HEK293 (cell line): Measurements from ENCODE around the gene DNAJC10.

ENCODE experiments used
- CTCF ChIP-seq: fragments of 450-650 bp; formaldehyde crosslinking; IDR thresholded peaks from 2 replicates; pipeline ENCODE4 v1.5.1; 2016; ENCODE audit warnings: missing biosample characterization, missing genetic modification characterization
- TSHZ1 ChIP-seq: fragments of 450-650 bp; formaldehyde crosslinking; IDR thresholded peaks from 2 replicates; pipeline ENCODE4 v1.5.1; 2016; ENCODE audit warnings: missing biosample characterization, missing genetic modification characterization, borderline replicate concordance
- ZFP41 ChIP-seq: fragments of 450-650 bp; formaldehyde crosslinking; IDR thresholded peaks from 2 replicates; pipeline ENCODE4 v1.5.1; 2016; ENCODE audit warnings: missing biosample characterization, missing genetic modification characterization, borderline replicate concordance
- ZNF26 ChIP-seq: fragments of 450-650 bp; formaldehyde crosslinking; IDR thresholded peaks from 2 replicates; pipeline ENCODE4 v1.5.1; 2016; ENCODE audit warnings: missing biosample characterization, missing genetic modification characterization
- ZNF274 ChIP-seq, 2 experiments: fragments of 200-500 bp in 1 of 2; fragments of 450-650 bp in 1 of 2; sonication (Bioruptor generic) in 1 of 2; formaldehyde crosslinking in 1 of 2; IDR thresholded peaks; 2 replicates each; pipeline versions ENCODE4 v1.5.1 to v1.6.1; 2014 to 2016; ENCODE audit warnings: borderline replicate concordance in 1 of 2, inconsistent platforms in 1 of 2, low read length in 1 of 2, missing biosample characterization in 1 of 2, missing genetic modification characterization in 1 of 2
- ZNF354C ChIP-seq: fragments of 450-650 bp; formaldehyde crosslinking; IDR thresholded peaks from 2 replicates; pipeline ENCODE4 v1.5.1; 2016; ENCODE audit warnings: missing biosample characterization, missing genetic modification characterization, low read depth, borderline replicate concordance
- ZNF423 ChIP-seq: fragments of 450-650 bp; formaldehyde crosslinking; IDR thresholded peaks from 2 replicates; pipeline ENCODE4 v1.5.1; 2016; ENCODE audit warnings: missing biosample characterization, missing genetic modification characterization
- ZNF510 ChIP-seq: fragments of 450-650 bp; formaldehyde crosslinking; IDR thresholded peaks from 2 replicates; pipeline ENCODE4 v1.5.1; 2018; ENCODE audit warnings: mild to moderate bottlenecking, missing genetic modification characterization, missing biosample characterization; ENCODE audit not compliant: insufficient replicate concordance
- ZNF624 ChIP-seq: fragments of 450-650 bp; formaldehyde crosslinking; IDR thresholded peaks from 2 replicates; pipeline ENCODE4 v1.5.1; 2017; ENCODE audit warnings: missing biosample characterization, missing genetic modification characterization
- TF ChIP-seq, protein P1 (sequence below): fragments of 450-650 bp; formaldehyde crosslinking; IDR thresholded peaks from 2 replicates; pipeline ENCODE4 v1.5.1; 2016; ENCODE audit warnings: missing biosample characterization, missing genetic modification characterization
- TF ChIP-seq, protein P2 (sequence below): fragments of 450-650 bp; formaldehyde crosslinking; IDR thresholded peaks from 2 replicates; pipeline ENCODE4 v1.5.1; 2016; ENCODE audit warnings: missing biosample characterization, missing genetic modification characterization, low read depth
- TF ChIP-seq, protein P3 (sequence below): fragments of 450-650 bp; formaldehyde crosslinking; IDR thresholded peaks from 2 replicates; pipeline ENCODE4 v1.5.1; 2016; ENCODE audit warnings: missing biosample characterization, missing genetic modification characterization

GRCh38 chr2:182821182-182821581, 105.1 kb downstream of the DNAJC10 start:
- TF ChIP-seq TSHZ1 (tag by site-specific recombination) (no peak), ZNF624 (no peak), ZNF274 (IDR thresholded peaks at IDR 0.05; ENCODE audit: low read length) (no peak), ZNF274 (tag by site-specific recombination; IDR thresholded peaks at IDR 0.05; ENCODE audit: borderline replicate concordance) (no peak), ZNF510 (tag by site-specific recombination) (no peak), CTCF (tag by site-specific recombination) (no peak), ZFP41 (tag by site-specific recombination) (no peak), ZNF423 (tag by site-specific recombination) (no peak), ZNF26 (tag by site-specific recombination) (no peak), ZNF354C (tag by site-specific recombination) (no peak)
- TF ChIP-seq, protein P1, sequence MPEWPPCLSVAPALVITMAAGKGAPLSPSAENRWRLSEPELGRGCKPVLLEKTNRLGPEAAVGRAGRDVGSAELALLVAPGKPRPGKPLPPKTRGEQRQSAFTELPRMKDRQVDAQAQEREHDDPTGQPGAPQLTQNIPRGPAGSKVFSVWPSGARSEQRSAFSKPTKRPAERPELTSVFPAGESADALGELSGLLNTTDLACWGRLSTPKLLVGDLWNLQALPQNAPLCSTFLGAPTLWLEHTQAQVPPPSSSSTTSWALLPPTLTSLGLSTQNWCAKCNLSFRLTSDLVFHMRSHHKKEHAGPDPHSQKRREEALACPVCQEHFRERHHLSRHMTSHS (tag by site-specific recombination) = no peak
- TF ChIP-seq, protein P2, sequence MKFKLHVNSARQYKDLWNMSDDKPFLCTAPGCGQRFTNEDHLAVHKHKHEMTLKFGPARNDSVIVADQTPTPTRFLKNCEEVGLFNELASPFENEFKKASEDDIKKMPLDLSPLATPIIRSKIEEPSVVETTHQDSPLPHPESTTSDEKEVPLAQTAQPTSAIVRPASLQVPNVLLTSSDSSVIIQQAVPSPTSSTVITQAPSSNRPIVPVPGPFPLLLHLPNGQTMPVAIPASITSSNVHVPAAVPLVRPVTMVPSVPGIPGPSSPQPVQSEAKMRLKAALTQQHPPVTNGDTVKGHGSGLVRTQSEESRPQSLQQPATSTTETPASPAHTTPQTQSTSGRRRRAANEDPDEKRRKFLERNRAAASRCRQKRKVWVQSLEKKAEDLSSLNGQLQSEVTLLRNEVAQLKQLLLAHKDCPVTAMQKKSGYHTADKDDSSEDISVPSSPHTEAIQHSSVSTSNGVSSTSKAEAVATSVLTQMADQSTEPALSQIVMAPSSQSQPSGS = no peak
- TF ChIP-seq, protein P3, sequence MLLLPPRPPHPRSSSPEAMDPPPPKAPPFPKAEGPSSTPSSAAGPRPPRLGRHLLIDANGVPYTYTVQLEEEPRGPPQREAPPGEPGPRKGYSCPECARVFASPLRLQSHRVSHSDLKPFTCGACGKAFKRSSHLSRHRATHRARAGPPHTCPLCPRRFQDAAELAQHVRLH = no peak
